Mucosa of stomach (tissue), 1 donor: Measurements from ENCODE around the gene UBAP2L.
A peak's percentile ranks its signal among the peaks of the same experiment; 100 is the strongest.
"Not testable (repeated sequence)": the region's sequence is repeated elsewhere in the genome, so short reads cannot be mapped to it uniquely, and the experiment has no call there.

Experiments
- H3K27me3 ChIP-seq: one replicate; pipeline ENCODE4 v1.7.0; 2013; ENCODE audit warnings: mild to moderate bottlenecking, low read length; ENCODE audit not compliant: control insufficient read depth, insufficient read depth
- H3K36me3 ChIP-seq: one replicate; pipeline ENCODE4 v1.7.0; 2013; ENCODE audit warnings: low read length; ENCODE audit not compliant: control insufficient read depth, insufficient read depth
- H3K4me1 ChIP-seq: one replicate; pipeline ENCODE4 v1.7.0; 2013; ENCODE audit warnings: mild to moderate bottlenecking, low read length; ENCODE audit not compliant: control insufficient read depth, insufficient read depth
- H3K4me3 ChIP-seq: one replicate; pipeline ENCODE4 v1.7.0; 2013; ENCODE audit warnings: low read length
- H3K9ac ChIP-seq: one replicate; pipeline ENCODE4 v1.7.0; 2013; ENCODE audit warnings: mild to moderate bottlenecking, low read length, moderate library complexity
- H3K9me3 ChIP-seq: one replicate; pipeline ENCODE4 v1.7.0; 2013; ENCODE audit warnings: mild to moderate bottlenecking, low read length, moderate library complexity; ENCODE audit not compliant: control insufficient read depth
- donor health status: Pancreatic carcinoma.

UBAP2L gene

GRCh38 chr1:154208677-154209388 is 11.9 kb upstream of the UBAP2L start:
- no peaks in the 10 kb centered on the region for H3K27me3 ChIP-seq
- peaks cover 19% of the 10 kb centered on the region for H3K36me3 ChIP-seq
- H3K4me3 ChIP-seq, result no peak overlapping the region
- no peaks in the 10 kb centered on the region for H3K9me3 ChIP-seq
- H3K4me1 ChIP-seq, result no peaks in the 10 kb centered on the region
- no peak overlapping the region for H3K9ac ChIP-seq

GRCh38 chr1:154212083-154212482 is 8.7 kb upstream of the UBAP2L start:
- Histone ChIP-seq H3K9ac (no peak overlapping the region), H3K4me1 (no peaks in the 10 kb centered on the region), H3K4me3 (no peak overlapping the region), H3K36me3 (peaks cover 12% of the 10 kb centered on the region), H3K27me3 (no peaks in the 10 kb centered on the region), H3K9me3 (no peaks in the 10 kb centered on the region)

GRCh38 chr1:154213274-154213673 is 7.5 kb upstream of the UBAP2L start:
- H3K4me3 ChIP-seq, result no peak overlapping the region
- H3K9ac ChIP-seq, result no peak overlapping the region
- H3K9me3 ChIP-seq, result no peaks in the 10 kb centered on the region
- no peaks in the 10 kb centered on the region for H3K27me3 ChIP-seq
- peaks cover 6% of the 10 kb centered on the region for H3K4me1 ChIP-seq
- peaks cover 17% of the 10 kb centered on the region for H3K36me3 ChIP-seq

- Histone ChIP-seq H3K27me3 (no peaks in the 10 kb centered on the region), H3K4me3 (peak overlapping the region; percentile 99), H3K9me3 (no peaks in the 10 kb centered on the region), H3K36me3 (peaks cover 12% of the 10 kb centered on the region), H3K9ac (peak overlapping the region; percentile 100), H3K4me1 (peaks cover 17% of the 10 kb centered on the region)
Measured at GRCh38 chr1:154218545-154218944, 2.2 kb upstream of the UBAP2L start.

GRCh38 chr1:154219541-154219940 is 1.2 kb upstream of the UBAP2L start:
- peak overlapping the region; percentile 100 for H3K9ac ChIP-seq
- no peaks in the 10 kb centered on the region for H3K27me3 ChIP-seq
- H3K9me3 ChIP-seq, result no peaks in the 10 kb centered on the region
- peak overlapping the region; percentile 99 for H3K4me3 ChIP-seq
- H3K4me1 ChIP-seq, result peaks cover 17% of the 10 kb centered on the region
- peaks cover 12% of the 10 kb centered on the region for H3K36me3 ChIP-seq

- Histone ChIP-seq H3K27me3 (no peaks in the 10 kb centered on the region), H3K36me3 (peaks cover 12% of the 10 kb centered on the region), H3K4me1 (peaks cover 17% of the 10 kb centered on the region), H3K9ac (peak overlapping the region; percentile 73), H3K9me3 (no peaks in the 10 kb centered on the region), H3K4me3 (peak overlapping the region; percentile 21)
Measured at GRCh38 chr1:154220970-154221277, 169 bp downstream of the UBAP2L start.

- Histone ChIP-seq H3K9ac (peak overlapping the region; percentile 73), H3K27me3 (no peaks in the 10 kb centered on the region), H3K4me1 (peaks cover 17% of the 10 kb centered on the region), H3K4me3 (peak overlapping the region; percentile 21), H3K36me3 (peaks cover 12% of the 10 kb centered on the region), H3K9me3 (no peaks in the 10 kb centered on the region)
Measured at GRCh38 chr1:154221278-154222001, 685 bp downstream of the UBAP2L start.

- H3K4me3 ChIP-seq, result no peak overlapping the region
Measured at GRCh38 chr1:154222518-154222917, 1.8 kb downstream of the UBAP2L start.

GRCh38 chr1:154222918-154223317 is 2.2 kb downstream of the UBAP2L start:
- H3K9me3 ChIP-seq, result no peaks in the 10 kb centered on the region
- H3K27me3 ChIP-seq, result no peaks in the 10 kb centered on the region
- peaks cover 14% of the 10 kb centered on the region for H3K4me1 ChIP-seq
- no peak overlapping the region for H3K9ac ChIP-seq
- peaks cover 10% of the 10 kb centered on the region for H3K36me3 ChIP-seq
- H3K4me3 ChIP-seq, result no peak overlapping the region

More at GRCh38 chr1:154222518-154222917, 1.8 kb downstream of the UBAP2L start:
- peaks cover 12% of the 10 kb centered on the region for H3K36me3 ChIP-seq
- H3K9ac ChIP-seq, result no peak overlapping the region
- no peaks in the 10 kb centered on the region for H3K9me3 ChIP-seq
- peaks cover 17% of the 10 kb centered on the region for H3K4me1 ChIP-seq
- no peaks in the 10 kb centered on the region for H3K27me3 ChIP-seq

GRCh38 chr1:154223621-154224020 is 2.9 kb downstream of the UBAP2L start:
- Histone ChIP-seq H3K9me3 (no peaks in the 10 kb centered on the region), H3K27me3 (no peaks in the 10 kb centered on the region), H3K4me3 (no peak overlapping the region), H3K9ac (no peak overlapping the region), H3K36me3 (peaks cover 3% of the 10 kb centered on the region), H3K4me1 (peaks cover 7% of the 10 kb centered on the region)

- Histone ChIP-seq H3K9me3 (no peaks in the 10 kb centered on the region), H3K27me3 (no peaks in the 10 kb centered on the region), H3K4me1 (no peaks in the 10 kb centered on the region), H3K36me3 (no peaks in the 10 kb centered on the region), H3K9ac (no peak overlapping the region), H3K4me3 (no peak overlapping the region)
Measured at GRCh38 chr1:154225370-154225769, 4.6 kb downstream of the UBAP2L start.

GRCh38 chr1:154231112-154231511 is 10.4 kb downstream of the UBAP2L start:
- H3K27me3 ChIP-seq, H3K4me1 ChIP-seq, H3K4me3 ChIP-seq, H3K9ac ChIP-seq, H3K9me3 ChIP-seq: not testable (repeated sequence)
- peaks cover 11% of the 10 kb centered on the region for H3K36me3 ChIP-seq
